ENCODE measurements around the gene CD52.

GRCh38 chr1:26269198-26269550 is 48.6 kb upstream of the CD52 start:
- no peak for TF ChIP-seq CTCF (IDR thresholded peaks at IDR 0.05; ENCODE audit: low read length)
- TF ChIP-seq EZH2 (IDR thresholded peaks at IDR 0.05; ENCODE audit: borderline replicate concordance, low read length): no peak
